HEK293 (cell line): ENCODE data around the gene HOXB1.

Experiments
- HOXC10 ChIP-seq: sonication (generic); formaldehyde crosslinking; IDR thresholded peaks from 2 replicates; pipeline ENCODE4 v1.8.1; 2023; ENCODE audit warnings: mild to moderate bottlenecking, missing genetic modification reagents
- MEIS1 ChIP-seq: sonication (generic); formaldehyde crosslinking; IDR thresholded peaks from 2 replicates; pipeline ENCODE4 v1.8.1; 2022; ENCODE audit warnings: missing genetic modification reagents, mild to moderate bottlenecking, borderline replicate concordance
- SALL2 ChIP-seq: fragments of 450-650 bp; formaldehyde crosslinking; IDR thresholded peaks from 2 replicates; pipeline ENCODE4 v1.5.0; 2017; ENCODE audit warnings: missing biosample characterization, mild to moderate bottlenecking, missing genetic modification characterization, borderline replicate concordance
- SCRT1 ChIP-seq: fragments of 450-650 bp; formaldehyde crosslinking; IDR thresholded peaks from 2 replicates; pipeline ENCODE4 v1.5.1; 2016; ENCODE audit warnings: missing biosample characterization, missing genetic modification characterization, borderline replicate concordance
- SP3 ChIP-seq: fragments of 450-650 bp; formaldehyde crosslinking; IDR thresholded peaks from 2 replicates; pipeline ENCODE4 v1.5.1; 2016; ENCODE audit warnings: missing biosample characterization, missing genetic modification characterization
- ZFHX2 ChIP-seq: fragments of 450-650 bp; formaldehyde crosslinking; conservative IDR thresholded peaks from 2 replicates; pipeline ENCODE4 v1.5.1; 2016; ENCODE audit warnings: missing biosample characterization, missing genetic modification characterization
- ZFP69B ChIP-seq: fragments of 450-650 bp; formaldehyde crosslinking; IDR thresholded peaks from 2 replicates; pipeline ENCODE4 v1.5.1; 2016; ENCODE audit warnings: missing biosample characterization, missing genetic modification characterization
- ZNF10 ChIP-seq: fragments of 450-650 bp; formaldehyde crosslinking; IDR thresholded peaks from 2 replicates; pipeline ENCODE4 v1.5.1; 2017; ENCODE audit warnings: missing biosample characterization, missing genetic modification characterization
- ZNF155 ChIP-seq: fragments of 450-650 bp; formaldehyde crosslinking; IDR thresholded peaks from 2 replicates; pipeline ENCODE4 v1.5.1; 2016; ENCODE audit warnings: missing biosample characterization, missing genetic modification characterization
- ZNF184 ChIP-seq: fragments of 450-650 bp; IDR thresholded peaks from 2 replicates; pipeline ENCODE4 v1.5.1; 2018; ENCODE audit warnings: missing biosample characterization, mild to moderate bottlenecking, missing genetic modification characterization
- ZNF211 ChIP-seq: fragments of 450-650 bp; formaldehyde crosslinking; IDR thresholded peaks from 2 replicates; pipeline ENCODE4 v1.5.1; 2016; ENCODE audit warnings: low read depth, missing biosample characterization, missing genetic modification characterization
- ZNF274 ChIP-seq, 2 experiments: fragments of 200-500 bp in 1 of 2; fragments of 450-650 bp in 1 of 2; sonication (Bioruptor generic) in 1 of 2; formaldehyde crosslinking in 1 of 2; IDR thresholded peaks; 2 replicates each; pipeline versions ENCODE4 v1.5.1 to v1.6.1; 2014 to 2016; ENCODE audit warnings: borderline replicate concordance in 1 of 2, inconsistent platforms in 1 of 2, low read length in 1 of 2, missing biosample characterization in 1 of 2, missing genetic modification characterization in 1 of 2
- ZNF335 ChIP-seq: fragments of 450-650 bp; formaldehyde crosslinking; conservative IDR thresholded peaks from 2 replicates; pipeline ENCODE4 v1.5.1; 2016; ENCODE audit warnings: missing biosample characterization, missing genetic modification characterization
- ZNF423 ChIP-seq: fragments of 450-650 bp; formaldehyde crosslinking; IDR thresholded peaks from 2 replicates; pipeline ENCODE4 v1.5.1; 2016; ENCODE audit warnings: missing biosample characterization, missing genetic modification characterization
- ZNF555 ChIP-seq: fragments of 450-650 bp; formaldehyde crosslinking; conservative IDR thresholded peaks from 2 replicates; pipeline ENCODE4 v1.5.1; 2017; ENCODE audit warnings: missing biosample characterization, mild to moderate bottlenecking, missing genetic modification characterization, inconsistent platforms
- ZNF560 ChIP-seq: fragments of 450-650 bp; formaldehyde crosslinking; IDR thresholded peaks from 2 replicates; pipeline ENCODE4 v1.5.1; 2017; ENCODE audit warnings: missing biosample characterization, missing genetic modification characterization, borderline replicate concordance
- ZNF660 ChIP-seq: fragments of 450-650 bp; IDR thresholded peaks from 2 replicates; pipeline ENCODE4 v1.5.1; 2018; ENCODE audit warnings: missing biosample characterization, mild to moderate bottlenecking, missing genetic modification characterization
- ZNF707 ChIP-seq: fragments of 450-650 bp; formaldehyde crosslinking; IDR thresholded peaks from 2 replicates; pipeline ENCODE4 v1.5.1; 2016; ENCODE audit warnings: missing biosample characterization, missing genetic modification characterization
- ZNF791 ChIP-seq: fragments of 450-650 bp; formaldehyde crosslinking; IDR thresholded peaks from 2 replicates; pipeline ENCODE4 v1.5.1; 2016; ENCODE audit warnings: missing biosample characterization, missing genetic modification characterization
- ZNF843 ChIP-seq: fragments of 450-650 bp; formaldehyde crosslinking; IDR thresholded peaks from 2 replicates; pipeline ENCODE4 v1.5.1; 2016; ENCODE audit warnings: missing biosample characterization, missing genetic modification characterization
- ZSCAN30 ChIP-seq: fragments of 450-650 bp; IDR thresholded peaks from 2 replicates; pipeline ENCODE4 v1.5.1; 2018; ENCODE audit warnings: missing biosample characterization, mild to moderate bottlenecking, missing genetic modification characterization, moderate library complexity
- TF ChIP-seq, protein P1 (sequence below): fragments of 450-650 bp; IDR thresholded peaks from 2 replicates; pipeline ENCODE4 v1.5.1; 2018; ENCODE audit warnings: missing biosample characterization, missing genetic modification characterization
- TF ChIP-seq, protein P2 (sequence below): fragments of 450-650 bp; formaldehyde crosslinking; IDR thresholded peaks from 2 replicates; pipeline ENCODE4 v1.5.1; 2016; ENCODE audit warnings: missing biosample characterization, missing genetic modification characterization
- TF ChIP-seq, protein P3 (sequence below): fragments of 450-650 bp; formaldehyde crosslinking; IDR thresholded peaks from 2 replicates; pipeline ENCODE4 v1.5.1; 2016; ENCODE audit warnings: missing biosample characterization, missing genetic modification characterization
- TF ChIP-seq, protein P4 (sequence below): fragments of 450-650 bp; formaldehyde crosslinking; IDR thresholded peaks from 2 replicates; pipeline ENCODE4 v1.5.1; 2016; ENCODE audit warnings: missing biosample characterization, missing genetic modification characterization
- TF ChIP-seq, protein P5 (sequence below): fragments of 450-650 bp; formaldehyde crosslinking; IDR thresholded peaks from 2 replicates; pipeline ENCODE4 v1.5.1; 2016; ENCODE audit warnings: missing biosample characterization, missing genetic modification characterization

HOXB1 gene

DNA sequence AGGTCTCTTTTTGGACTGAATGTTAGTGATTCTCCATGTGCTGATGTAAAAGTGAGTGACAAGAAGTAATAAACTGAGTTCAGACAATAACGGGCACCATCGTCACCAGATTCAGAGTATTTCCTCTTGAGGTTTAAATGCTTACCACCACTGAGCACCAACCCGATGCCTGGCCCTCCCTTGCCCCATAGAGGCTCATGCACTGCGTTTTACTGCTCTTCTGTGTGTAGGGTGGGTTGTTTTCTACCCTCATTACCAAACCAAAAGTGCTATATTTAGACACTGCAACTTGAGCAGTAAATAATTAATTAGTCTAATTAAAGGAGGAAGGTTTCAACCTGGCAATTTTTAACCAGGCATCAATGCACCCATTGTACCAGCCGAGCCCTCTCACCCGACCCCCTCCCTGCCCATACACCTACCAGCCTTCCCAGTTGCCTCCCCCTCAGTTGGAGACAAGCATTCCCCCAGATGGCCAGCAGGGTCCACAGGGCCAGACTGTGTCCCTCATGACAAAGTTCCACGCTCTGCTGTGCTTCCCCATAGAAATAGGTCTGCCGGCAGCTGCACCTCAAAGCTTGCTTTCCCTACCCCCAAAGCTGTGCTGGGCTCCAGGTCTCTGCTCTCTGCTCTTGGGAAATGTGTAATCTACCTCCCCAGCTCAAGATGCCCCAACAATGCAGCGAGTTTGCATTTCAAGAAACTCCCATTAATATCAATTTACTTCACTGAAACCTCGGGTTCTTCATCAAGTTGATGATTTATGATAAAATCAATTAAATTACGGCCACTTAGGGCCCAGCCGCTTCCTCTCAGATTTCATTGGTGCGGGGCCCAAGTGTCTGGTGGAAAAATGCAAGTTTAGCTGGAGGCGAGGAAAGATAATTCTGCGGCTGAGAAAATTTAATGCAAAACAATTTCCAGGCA is 31.3 kb upstream of the HOXB1 start (continued):
- TF ChIP-seq ZNF791 (tag by site-specific recombination) (no peak), ZNF335 (tag by site-specific recombination) (no peak), ZNF707 (no peak), ZNF211 (no peak), ZNF423 (tag by site-specific recombination) (peak; percentile 32; the same call in 1 of the 2 replicates), HOXC10 (CRISPR knock-in tag) (no peak), ZNF560 (tag by site-specific recombination) (no peak), ZNF184 (tag by site-specific recombination) (no peak), ZFHX2 (tag by site-specific recombination) (no peak; the same call in none of the 2 replicates), SALL2 (tag by site-specific recombination) (no peak), MEIS1 (CRISPR knock-in tag) (no peak), ZNF555 (tag by site-specific recombination) (no peak), ZFP69B (peak; percentile 53; the same call in 1 of the 2 replicates), ZNF274 (IDR thresholded peaks at IDR 0.05; ENCODE audit: low read length) (no peak), ZNF274 (tag by site-specific recombination; IDR thresholded peaks at IDR 0.05; ENCODE audit: borderline replicate concordance) (no peak), ZNF10 (tag by site-specific recombination) (no peak), ZNF843 (peak; percentile 96), ZNF660 (tag by site-specific recombination) (no peak), ZNF155 (tag by site-specific recombination) (no peak), SP3 (tag by site-specific recombination) (no peak), ZSCAN30 (tag by site-specific recombination) (peak; percentile 72; the same call in 1 of the 2 replicates), SCRT1 (no peak)
- TF ChIP-seq, protein P1, sequence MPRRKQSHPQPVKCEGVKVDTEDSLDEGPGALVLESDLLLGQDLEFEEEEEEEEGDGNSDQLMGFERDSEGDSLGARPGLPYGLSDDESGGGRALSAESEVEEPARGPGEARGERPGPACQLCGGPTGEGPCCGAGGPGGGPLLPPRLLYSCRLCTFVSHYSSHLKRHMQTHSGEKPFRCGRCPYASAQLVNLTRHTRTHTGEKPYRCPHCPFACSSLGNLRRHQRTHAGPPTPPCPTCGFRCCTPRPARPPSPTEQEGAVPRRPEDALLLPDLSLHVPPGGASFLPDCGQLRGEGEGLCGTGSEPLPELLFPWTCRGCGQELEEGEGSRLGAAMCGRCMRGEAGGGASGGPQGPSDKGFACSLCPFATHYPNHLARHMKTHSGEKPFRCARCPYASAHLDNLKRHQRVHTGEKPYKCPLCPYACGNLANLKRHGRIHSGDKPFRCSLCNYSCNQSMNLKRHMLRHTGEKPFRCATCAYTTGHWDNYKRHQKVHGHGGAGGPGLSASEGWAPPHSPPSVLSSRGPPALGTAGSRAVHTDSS (tag by site-specific recombination): peak; percentile 85
- TF ChIP-seq, protein P2, sequence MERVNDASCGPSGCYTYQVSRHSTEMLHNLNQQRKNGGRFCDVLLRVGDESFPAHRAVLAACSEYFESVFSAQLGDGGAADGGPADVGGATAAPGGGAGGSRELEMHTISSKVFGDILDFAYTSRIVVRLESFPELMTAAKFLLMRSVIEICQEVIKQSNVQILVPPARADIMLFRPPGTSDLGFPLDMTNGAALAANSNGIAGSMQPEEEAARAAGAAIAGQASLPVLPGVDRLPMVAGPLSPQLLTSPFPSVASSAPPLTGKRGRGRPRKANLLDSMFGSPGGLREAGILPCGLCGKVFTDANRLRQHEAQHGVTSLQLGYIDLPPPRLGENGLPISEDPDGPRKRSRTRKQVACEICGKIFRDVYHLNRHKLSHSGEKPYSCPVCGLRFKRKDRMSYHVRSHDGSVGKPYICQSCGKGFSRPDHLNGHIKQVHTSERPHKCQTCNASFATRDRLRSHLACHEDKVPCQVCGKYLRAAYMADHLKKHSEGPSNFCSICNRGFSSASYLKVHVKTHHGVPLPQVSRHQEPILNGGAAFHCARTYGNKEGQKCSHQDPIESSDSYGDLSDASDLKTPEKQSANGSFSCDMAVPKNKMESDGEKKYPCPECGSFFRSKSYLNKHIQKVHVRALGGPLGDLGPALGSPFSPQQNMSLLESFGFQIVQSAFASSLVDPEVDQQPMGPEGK (tag by site-specific recombination): peak; percentile 83
- TF ChIP-seq, protein P3, sequence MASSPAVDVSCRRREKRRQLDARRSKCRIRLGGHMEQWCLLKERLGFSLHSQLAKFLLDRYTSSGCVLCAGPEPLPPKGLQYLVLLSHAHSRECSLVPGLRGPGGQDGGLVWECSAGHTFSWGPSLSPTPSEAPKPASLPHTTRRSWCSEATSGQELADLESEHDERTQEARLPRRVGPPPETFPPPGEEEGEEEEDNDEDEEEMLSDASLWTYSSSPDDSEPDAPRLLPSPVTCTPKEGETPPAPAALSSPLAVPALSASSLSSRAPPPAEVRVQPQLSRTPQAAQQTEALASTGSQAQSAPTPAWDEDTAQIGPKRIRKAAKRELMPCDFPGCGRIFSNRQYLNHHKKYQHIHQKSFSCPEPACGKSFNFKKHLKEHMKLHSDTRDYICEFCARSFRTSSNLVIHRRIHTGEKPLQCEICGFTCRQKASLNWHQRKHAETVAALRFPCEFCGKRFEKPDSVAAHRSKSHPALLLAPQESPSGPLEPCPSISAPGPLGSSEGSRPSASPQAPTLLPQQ: 0 out of 2 replicates have a peak, but pooled peaks have one; percentile 46
- TF ChIP-seq, protein P4, sequence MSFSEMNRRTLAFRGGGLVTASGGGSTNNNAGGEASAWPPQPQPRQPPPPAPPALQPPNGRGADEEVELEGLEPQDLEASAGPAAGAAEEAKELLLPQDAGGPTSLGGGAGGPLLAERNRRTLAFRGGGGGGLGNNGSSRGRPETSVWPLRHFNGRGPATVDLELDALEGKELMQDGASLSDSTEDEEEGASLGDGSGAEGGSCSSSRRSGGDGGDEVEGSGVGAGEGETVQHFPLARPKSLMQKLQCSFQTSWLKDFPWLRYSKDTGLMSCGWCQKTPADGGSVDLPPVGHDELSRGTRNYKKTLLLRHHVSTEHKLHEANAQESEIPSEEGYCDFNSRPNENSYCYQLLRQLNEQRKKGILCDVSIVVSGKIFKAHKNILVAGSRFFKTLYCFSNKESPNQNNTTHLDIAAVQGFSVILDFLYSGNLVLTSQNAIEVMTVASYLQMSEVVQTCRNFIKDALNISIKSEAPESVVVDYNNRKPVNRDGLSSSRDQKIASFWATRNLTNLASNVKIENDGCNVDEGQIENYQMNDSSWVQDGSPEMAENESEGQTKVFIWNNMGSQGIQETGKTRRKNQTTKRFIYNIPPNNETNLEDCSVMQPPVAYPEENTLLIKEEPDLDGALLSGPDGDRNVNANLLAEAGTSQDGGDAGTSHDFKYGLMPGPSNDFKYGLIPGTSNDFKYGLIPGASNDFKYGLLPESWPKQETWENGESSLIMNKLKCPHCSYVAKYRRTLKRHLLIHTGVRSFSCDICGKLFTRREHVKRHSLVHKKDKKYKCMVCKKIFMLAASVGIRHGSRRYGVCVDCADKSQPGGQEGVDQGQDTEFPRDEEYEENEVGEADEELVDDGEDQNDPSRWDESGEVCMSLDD: no peak
- TF ChIP-seq, protein P5, sequence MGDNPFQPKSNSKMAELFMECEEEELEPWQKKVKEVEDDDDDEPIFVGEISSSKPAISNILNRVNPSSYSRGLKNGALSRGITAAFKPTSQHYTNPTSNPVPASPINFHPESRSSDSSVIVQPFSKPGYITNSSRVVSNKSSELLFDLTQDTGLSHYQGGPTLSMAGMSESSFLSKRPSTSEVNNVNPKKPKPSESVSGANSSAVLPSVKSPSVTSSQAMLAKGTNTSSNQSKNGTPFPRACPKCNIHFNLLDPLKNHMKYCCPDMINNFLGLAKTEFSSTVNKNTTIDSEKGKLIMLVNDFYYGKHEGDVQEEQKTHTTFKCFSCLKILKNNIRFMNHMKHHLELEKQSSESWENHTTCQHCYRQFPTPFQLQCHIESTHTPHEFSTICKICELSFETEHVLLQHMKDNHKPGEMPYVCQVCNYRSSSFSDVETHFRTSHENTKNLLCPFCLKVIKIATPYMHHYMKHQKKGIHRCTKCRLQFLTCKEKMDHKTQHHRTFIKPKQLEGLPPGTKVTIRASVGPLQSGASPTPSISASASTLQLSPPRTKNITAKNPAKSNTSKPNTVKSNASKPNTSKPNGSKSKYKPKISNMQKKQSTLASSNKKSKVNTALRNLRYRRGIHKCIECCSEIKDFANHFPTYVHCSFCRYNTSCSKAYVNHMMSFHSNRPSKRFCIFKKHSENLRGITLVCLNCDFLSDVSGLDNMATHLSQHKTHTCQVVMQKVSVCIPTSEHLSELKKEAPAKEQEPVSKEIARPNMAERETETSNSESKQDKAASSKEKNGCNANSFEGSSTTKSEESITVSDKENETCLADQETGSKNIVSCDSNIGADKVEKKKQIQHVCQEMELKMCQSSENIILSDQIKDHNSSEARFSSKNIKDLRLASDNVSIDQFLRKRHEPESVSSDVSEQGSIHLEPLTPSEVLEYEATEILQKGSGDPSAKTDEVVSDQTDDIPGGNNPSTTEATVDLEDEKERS (tag by site-specific recombination): no peak
